Hepatocyte (in vitro differentiated cells): ENCODE measurements around the gene GRM3. TPM values are rescaled to one million over a fixed set of nuclear protein-coding genes. Genes with fewer than 3 reads are reported as not detected.

Experiments
- DNase-seq: peaks from one replicate; pipeline ENCODE4 v3.0.0-alpha.2; 2016; ENCODE audit warnings: low spot score
- H2AFZ ChIP-seq: fragments of 200-600 bp; sonication (generic); 2 replicates; pipeline ENCODE4 v1.6.0; 2016; ENCODE audit warnings: antibody characterized with exemption, mild to moderate bottlenecking
- H3K27ac ChIP-seq: fragments of 200-600 bp; sonication (generic); 2 replicates; pipeline ENCODE4 v1.5.1; 2016; ENCODE audit warnings: mild to moderate bottlenecking
- H3K27me3 ChIP-seq: fragments of 200-600 bp; sonication (generic); 2 replicates; pipeline ENCODE4 v1.6.1; 2016
- H3K36me3 ChIP-seq: fragments of 200-600 bp; sonication (generic); replicated peaks from 2 replicates; pipeline ENCODE4 v1.5.1; 2016; ENCODE audit warnings: low read depth; ENCODE audit not compliant: insufficient read depth
- H3K4me1 ChIP-seq: fragments of 200-600 bp; sonication (generic); 2 replicates; pipeline ENCODE4 v1.5.1; 2016; ENCODE audit warnings: mild to moderate bottlenecking, moderate library complexity; ENCODE audit not compliant: insufficient read depth
- H3K4me2 ChIP-seq: fragments of 200-600 bp; sonication (generic); 2 replicates; pipeline ENCODE4 v1.6.0; 2016
- H3K4me3 ChIP-seq: fragments of 200-600 bp; sonication (generic); 2 replicates; pipeline ENCODE4 v1.5.1; 2016; ENCODE audit warnings: mild to moderate bottlenecking
- H3K79me2 ChIP-seq: fragments of 200-600 bp; sonication (generic); 2 replicates; pipeline ENCODE4 v1.6.0; 2017; ENCODE audit warnings: mild to moderate bottlenecking
- H3K9me2 ChIP-seq: fragments of 200-600 bp; sonication (generic); replicated peaks from 2 replicates; pipeline ENCODE4 v1.6.0; 2017; ENCODE audit warnings: mild to moderate bottlenecking; ENCODE audit not compliant: insufficient read depth
- H3K9me3 ChIP-seq: fragments of 200-600 bp; sonication (generic); 2 replicates; pipeline ENCODE4 v1.5.1; 2016; ENCODE audit warnings: low read depth, mild to moderate bottlenecking
- H4K20me1 ChIP-seq: fragments of 200-600 bp; sonication (generic); 2 replicates; pipeline ENCODE4 v1.6.0; 2016; ENCODE audit warnings: mild to moderate bottlenecking; ENCODE audit not compliant: insufficient read depth, poor library complexity, severe bottlenecking
- CTCF ChIP-seq: fragments of 200-600 bp; sonication (generic); IDR thresholded peaks from 2 replicates; pipeline ENCODE4 v1.5.1; 2016; ENCODE audit warnings: antibody characterized with exemption, mild to moderate bottlenecking; ENCODE audit not compliant: poor library complexity
- EZH2 ChIP-seq: fragments of 200-600 bp; sonication (generic); IDR thresholded peaks from 2 replicates; pipeline ENCODE4 v1.6.1; 2016; ENCODE audit warnings: antibody characterized with exemption, mild to moderate bottlenecking, borderline replicate concordance
- EZH2phosphoT487 ChIP-seq: fragments of 200-600 bp; sonication (generic); IDR thresholded peaks from one replicate; pipeline ENCODE4 v1.6.1; 2018; ENCODE audit warnings: antibody characterized with exemption, mild to moderate bottlenecking, low read depth, moderate library complexity; ENCODE audit not compliant: unreplicated experiment, severe bottlenecking
- WGBS: methylation state at CpG from one replicate; pipeline ENCODE4 v1.1.6; 2016; ENCODE audit warnings: low lambda C conversion rate; ENCODE audit errors: missing lambda C conversion rate; 5-methylcytosine and 5-hydroxymethylcytosine counted together
- polyA plus RNA-seq: library from polyadenylated mRNA; unstranded; fragments of >200 nt; fragmentation: Nextera tagmentation; extraction: Ambion mirVana; gene quantifications from 2 replicates; pipeline ENCODE4 v1.2.1, GENCODE V29; 2016
- total RNA-seq: library from RNA; depleted of rRNA; stranded (reverse); fragments of >200 nt; gene quantifications from 2 replicates; pipeline ENCODE4 v1.2.3, GENCODE V29; 2014

The GRM3 gene
- total and polyA plus RNA-seq, 2 experiments from 2014 or later = 0.03 to 0.07 TPM

- H3K27ac ChIP-seq = no peak overlapping the region
- WGBS = 96% methylated on average over 2 of the region's 2 CpGs
- no peaks in the 10 kb centered on the region for H4K20me1 ChIP-seq
- TF ChIP-seq EZH2 (no peak), CTCF (no peak), EZH2phosphoT487 (no peak)
- no peaks in the 10 kb centered on the region for H3K4me1 ChIP-seq
- no peak overlapping the region for H3K4me2 ChIP-seq
- no peaks in the 10 kb centered on the region for H3K79me2 ChIP-seq
- DNase-seq = no peak
- no peaks in the 10 kb centered on the region for H3K27me3 ChIP-seq
- H2AFZ ChIP-seq = no peak overlapping the region
- no peak overlapping the region for H3K4me3 ChIP-seq
- H3K36me3 ChIP-seq = no peaks in the 10 kb centered on the region
- H3K9me3 ChIP-seq = no peaks in the 10 kb centered on the region
- no peaks in the 10 kb centered on the region for H3K9me2 ChIP-seq
Observed at GRCh38 chr7:86863452-86863851, 219.7 kb downstream of the GRM3 start.

GRCh38 chr7:86867163-86867762, 223.6 kb downstream of the GRM3 start:
- H2AFZ ChIP-seq = no peak overlapping the region
- no peaks in the 10 kb centered on the region for H3K79me2 ChIP-seq

GRCh38 chr7:86876146-86876545, 232.4 kb downstream of the GRM3 start:
- H3K4me1 ChIP-seq = no peaks in the 10 kb centered on the region
- no peak overlapping the region for H3K4me3 ChIP-seq
- H3K27me3 ChIP-seq = no peaks in the 10 kb centered on the region
- H3K27ac ChIP-seq = no peak overlapping the region
- no peaks in the 10 kb centered on the region for H3K79me2 ChIP-seq
- H4K20me1 ChIP-seq = no peaks in the 10 kb centered on the region
- TF ChIP-seq EZH2 (no peak), EZH2phosphoT487 (no peak), CTCF (no peak)
- no peaks in the 10 kb centered on the region for H3K36me3 ChIP-seq
- H3K9me2 ChIP-seq = no peaks in the 10 kb centered on the region
- no peaks in the 10 kb centered on the region for H3K9me3 ChIP-seq
- DNase-seq = no peak
- no peak overlapping the region for H2AFZ ChIP-seq
- no peak overlapping the region for H3K4me2 ChIP-seq

More at GRCh38 chr7:86867163-86867762, 223.6 kb downstream of the GRM3 start:
- no peaks in the 10 kb centered on the region for H3K9me2 ChIP-seq
- WGBS = 77% methylated on average over 5 of the region's 5 CpGs
- TF ChIP-seq EZH2 (no peak), EZH2phosphoT487 (no peak), CTCF (no peak)
- H4K20me1 ChIP-seq = no peaks in the 10 kb centered on the region
- no peaks in the 10 kb centered on the region for H3K9me3 ChIP-seq
- no peak overlapping the region for H3K4me2 ChIP-seq
- H3K27ac ChIP-seq = no peak overlapping the region
- no peak for DNase-seq
- H3K4me3 ChIP-seq = no peak overlapping the region
- no peaks in the 10 kb centered on the region for H3K4me1 ChIP-seq
- H3K27me3 ChIP-seq = no peaks in the 10 kb centered on the region
- no peaks in the 10 kb centered on the region for H3K36me3 ChIP-seq

GRCh38 chr7:86884152-86884551, 240.4 kb downstream of the GRM3 start:
- TF ChIP-seq EZH2phosphoT487 = no peak
- TF ChIP-seq EZH2 = no peak
- TF ChIP-seq CTCF = no peak
- DNase-seq = peak; percentile 7
- WGBS = 89% methylated on average over 2 of the region's 2 CpGs

More at GRCh38 chr7:86884152-86884551, 240.4 kb downstream of the GRM3 start:
- Histone ChIP-seq H3K27me3 (no peaks in the 10 kb centered on the region), H3K27ac (no peak overlapping the region), H3K9me3 (no peaks in the 10 kb centered on the region), H4K20me1 (no peaks in the 10 kb centered on the region), H3K79me2 (no peaks in the 10 kb centered on the region), H2AFZ (no peak overlapping the region), H3K9me2 (no peaks in the 10 kb centered on the region), H3K36me3 (no peaks in the 10 kb centered on the region), H3K4me1 (no peaks in the 10 kb centered on the region), H3K4me3 (no peak overlapping the region), H3K4me2 (no peak overlapping the region)
